Measurements from ENCODE around the gene STARD8. TPM values are rescaled to one million over a fixed set of nuclear protein-coding genes. Genes with fewer than 3 reads are reported as not detected.

STARD8 gene
- total RNA-seq, 1 experiment from 2014 or later, result 0.11 TPM

- no peak overlapping the region for H3K27ac ChIP-seq (ENCODE audit: low read depth, low read length, poor library complexity, severe bottlenecking)
- POLR2A ChIA-PET (ENCODE audit: low non-redundant PET), result no interaction called here
- no TSS peak for BruUV-seq (replicated peaks)
- DNase-seq (ENCODE audit: low spot score), result no peak
- no peak overlapping the region for H3K4me3 ChIP-seq (ENCODE audit: low read depth, low read length, poor library complexity, severe bottlenecking)
- H3K4me1 ChIP-seq (ENCODE audit: insufficient read depth, low read length, poor library complexity, severe bottlenecking), result no peaks in the 10 kb centered on the region
- CTCF ChIA-PET, result no interaction called here
- intact Hi-C loops (cut with micrococcal nuclease; ENCODE audit: unreplicated experiment), result no loop called here
- TF ChIP-seq, protein P1, sequence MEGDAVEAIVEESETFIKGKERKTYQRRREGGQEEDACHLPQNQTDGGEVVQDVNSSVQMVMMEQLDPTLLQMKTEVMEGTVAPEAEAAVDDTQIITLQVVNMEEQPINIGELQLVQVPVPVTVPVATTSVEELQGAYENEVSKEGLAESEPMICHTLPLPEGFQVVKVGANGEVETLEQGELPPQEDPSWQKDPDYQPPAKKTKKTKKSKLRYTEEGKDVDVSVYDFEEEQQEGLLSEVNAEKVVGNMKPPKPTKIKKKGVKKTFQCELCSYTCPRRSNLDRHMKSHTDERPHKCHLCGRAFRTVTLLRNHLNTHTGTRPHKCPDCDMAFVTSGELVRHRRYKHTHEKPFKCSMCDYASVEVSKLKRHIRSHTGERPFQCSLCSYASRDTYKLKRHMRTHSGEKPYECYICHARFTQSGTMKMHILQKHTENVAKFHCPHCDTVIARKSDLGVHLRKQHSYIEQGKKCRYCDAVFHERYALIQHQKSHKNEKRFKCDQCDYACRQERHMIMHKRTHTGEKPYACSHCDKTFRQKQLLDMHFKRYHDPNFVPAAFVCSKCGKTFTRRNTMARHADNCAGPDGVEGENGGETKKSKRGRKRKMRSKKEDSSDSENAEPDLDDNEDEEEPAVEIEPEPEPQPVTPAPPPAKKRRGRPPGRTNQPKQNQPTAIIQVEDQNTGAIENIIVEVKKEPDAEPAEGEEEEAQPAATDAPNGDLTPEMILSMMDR (conservative IDR thresholded peaks at IDR 0.05; ENCODE audit: low read depth, low read length), result no peak
- no peak for TF ChIP-seq EZH2 (IDR thresholded peaks at IDR 0.05; ENCODE audit: borderline replicate concordance, low read depth, low read length, poor library complexity, severe bottlenecking)
- H3K27me3 ChIP-seq (replicated peaks; ENCODE audit: insufficient read depth, low read depth, low read length, poor library complexity), result no peaks in the 10 kb centered on the region
- H3K9me3 ChIP-seq (ENCODE audit: low read depth, low read length, poor library complexity, severe bottlenecking), result no peaks in the 10 kb centered on the region
- no peaks in the 10 kb centered on the region for H3K36me3 ChIP-seq (ENCODE audit: insufficient read depth, low read length, poor library complexity, severe bottlenecking)
Observed at GRCh38 chrX:68721546-68721945, 74.1 kb downstream of the STARD8 start.

DNA sequence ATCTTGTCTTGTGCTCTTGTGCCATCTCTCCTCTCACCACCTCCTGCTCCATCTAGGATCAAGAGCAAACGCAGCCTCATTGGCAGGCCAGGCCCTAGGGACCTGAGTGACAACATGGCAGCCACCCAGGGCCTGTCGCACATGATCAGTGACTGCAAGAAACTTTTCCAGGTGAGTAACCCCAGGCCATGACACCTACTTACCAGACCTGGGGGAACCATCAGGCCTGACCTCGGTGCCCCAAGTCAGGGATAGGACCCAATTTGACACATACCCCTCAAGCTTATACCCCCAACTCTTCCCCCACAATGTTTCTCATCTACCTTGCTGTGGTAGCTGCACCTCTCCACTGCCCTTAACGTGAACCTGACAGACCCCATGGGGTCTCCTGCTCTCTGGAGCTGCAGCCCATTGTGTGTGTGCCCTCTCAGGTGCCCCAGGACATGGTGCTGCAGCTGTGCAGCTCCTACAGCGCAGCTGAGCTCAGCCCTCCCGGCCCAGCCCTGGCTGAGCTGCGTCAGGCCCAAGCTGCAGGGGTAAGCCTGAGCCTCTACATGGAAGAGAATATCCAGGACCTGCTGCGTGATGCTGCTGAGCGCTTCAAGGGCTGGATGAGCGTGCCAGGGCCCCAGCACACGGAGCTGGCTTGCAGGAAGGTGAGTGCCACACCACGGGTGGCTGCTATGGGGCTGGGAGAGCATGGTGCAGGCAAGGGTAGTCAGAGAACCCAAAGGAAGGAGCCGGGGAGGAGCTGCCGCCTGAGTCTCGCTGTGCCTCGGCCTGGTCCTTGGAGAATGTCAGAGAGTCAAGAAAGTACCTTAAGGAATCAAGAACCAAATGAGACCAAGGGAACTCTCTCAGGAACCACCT, 74.8 kb downstream of the STARD8 start:
- no peak for DNase-seq (ENCODE audit: low spot score)
- H3K4me3 ChIP-seq (ENCODE audit: low read depth, low read length, poor library complexity, severe bottlenecking), result no peak overlapping the region
- H3K27me3 ChIP-seq (replicated peaks; ENCODE audit: insufficient read depth, low read depth, low read length, poor library complexity), result no peaks in the 10 kb centered on the region
- no peak overlapping the region for H3K27ac ChIP-seq (ENCODE audit: low read depth, low read length, poor library complexity, severe bottlenecking)
- POLR2A ChIA-PET (ENCODE audit: low non-redundant PET), result no interaction called here
- H3K36me3 ChIP-seq (ENCODE audit: insufficient read depth, low read length, poor library complexity, severe bottlenecking), result no peaks in the 10 kb centered on the region
- BruUV-seq (replicated peaks), result no TSS peak
- TF ChIP-seq EZH2 (IDR thresholded peaks at IDR 0.05; ENCODE audit: borderline replicate concordance, low read depth, low read length, poor library complexity, severe bottlenecking), result no peak
- TF ChIP-seq, protein P1 (conservative IDR thresholded peaks at IDR 0.05; ENCODE audit: low read depth, low read length), result no peak
- CTCF ChIA-PET, result no interaction called here
- no peaks in the 10 kb centered on the region for H3K9me3 ChIP-seq (ENCODE audit: low read depth, low read length, poor library complexity, severe bottlenecking)
- intact Hi-C loops (cut with micrococcal nuclease; ENCODE audit: unreplicated experiment), result no loop called here
- H3K4me1 ChIP-seq (ENCODE audit: insufficient read depth, low read length, poor library complexity, severe bottlenecking), result no peaks in the 10 kb centered on the region

DNA sequence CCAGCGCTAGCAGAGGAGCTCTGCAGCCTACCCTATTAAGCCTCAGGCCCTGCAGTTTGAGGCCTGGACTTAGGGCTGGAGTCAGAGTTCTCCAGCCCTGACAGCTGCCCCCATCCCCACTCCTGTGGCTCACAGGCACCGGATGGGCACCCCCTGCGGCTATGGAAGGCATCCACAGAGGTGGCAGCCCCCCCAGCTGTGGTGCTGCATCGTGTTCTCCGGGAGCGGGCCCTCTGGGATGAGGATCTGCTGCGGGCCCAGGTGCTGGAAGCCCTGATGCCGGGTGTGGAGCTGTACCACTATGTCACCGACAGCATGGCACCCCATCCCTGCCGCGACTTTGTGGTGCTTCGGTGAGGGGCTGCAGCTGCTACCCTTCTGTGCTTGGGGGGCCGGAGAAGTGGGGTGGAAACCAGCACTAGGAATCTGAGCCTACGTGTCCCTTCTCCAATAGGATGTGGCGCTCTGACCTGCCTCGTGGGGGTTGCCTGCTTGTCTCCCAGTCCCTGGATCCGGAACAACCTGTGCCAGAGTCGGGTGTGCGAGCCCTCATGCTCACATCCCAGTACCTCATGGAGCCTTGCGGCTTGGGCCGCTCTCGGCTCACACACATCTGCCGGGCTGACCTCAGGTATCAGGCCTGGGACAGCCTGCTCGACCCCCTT, 76.2 kb downstream of the STARD8 start:
- BruUV-seq (replicated peaks), result no TSS peak
- H3K4me1 ChIP-seq (ENCODE audit: insufficient read depth, low read length, poor library complexity, severe bottlenecking), result no peaks in the 10 kb centered on the region
- H3K36me3 ChIP-seq (ENCODE audit: insufficient read depth, low read length, poor library complexity, severe bottlenecking), result no peaks in the 10 kb centered on the region
- no peak overlapping the region for H3K27ac ChIP-seq (ENCODE audit: low read depth, low read length, poor library complexity, severe bottlenecking)
- H3K27me3 ChIP-seq (replicated peaks; ENCODE audit: insufficient read depth, low read depth, low read length, poor library complexity), result no peaks in the 10 kb centered on the region
- no peak for DNase-seq (ENCODE audit: low spot score)
- H3K4me3 ChIP-seq (ENCODE audit: low read depth, low read length, poor library complexity, severe bottlenecking), result no peak overlapping the region
- ChIA-PET CTCF (interaction anchor here (0.7 kb wide), 1 partner anchor 372 kb away, joined by 3 read pairs; no protein-coding TSS in a partner anchor), POLR2A (ENCODE audit: low non-redundant PET) (no interaction called here)
- intact Hi-C loops (cut with micrococcal nuclease; ENCODE audit: unreplicated experiment), result no loop called here
- H3K9me3 ChIP-seq (ENCODE audit: low read depth, low read length, poor library complexity, severe bottlenecking), result no peaks in the 10 kb centered on the region
- no peak for TF ChIP-seq EZH2 (IDR thresholded peaks at IDR 0.05; ENCODE audit: borderline replicate concordance, low read depth, low read length, poor library complexity, severe bottlenecking)
- TF ChIP-seq, protein P1 (conservative IDR thresholded peaks at IDR 0.05; ENCODE audit: low read depth, low read length), result no peak
